ENCODE results near the gene ITGA2.
"Not testable (repeated sequence)": the region's sequence is repeated elsewhere in the genome, so short reads cannot be mapped to it uniquely, and the experiment has no call there.

The ITGA2 gene

DNA sequence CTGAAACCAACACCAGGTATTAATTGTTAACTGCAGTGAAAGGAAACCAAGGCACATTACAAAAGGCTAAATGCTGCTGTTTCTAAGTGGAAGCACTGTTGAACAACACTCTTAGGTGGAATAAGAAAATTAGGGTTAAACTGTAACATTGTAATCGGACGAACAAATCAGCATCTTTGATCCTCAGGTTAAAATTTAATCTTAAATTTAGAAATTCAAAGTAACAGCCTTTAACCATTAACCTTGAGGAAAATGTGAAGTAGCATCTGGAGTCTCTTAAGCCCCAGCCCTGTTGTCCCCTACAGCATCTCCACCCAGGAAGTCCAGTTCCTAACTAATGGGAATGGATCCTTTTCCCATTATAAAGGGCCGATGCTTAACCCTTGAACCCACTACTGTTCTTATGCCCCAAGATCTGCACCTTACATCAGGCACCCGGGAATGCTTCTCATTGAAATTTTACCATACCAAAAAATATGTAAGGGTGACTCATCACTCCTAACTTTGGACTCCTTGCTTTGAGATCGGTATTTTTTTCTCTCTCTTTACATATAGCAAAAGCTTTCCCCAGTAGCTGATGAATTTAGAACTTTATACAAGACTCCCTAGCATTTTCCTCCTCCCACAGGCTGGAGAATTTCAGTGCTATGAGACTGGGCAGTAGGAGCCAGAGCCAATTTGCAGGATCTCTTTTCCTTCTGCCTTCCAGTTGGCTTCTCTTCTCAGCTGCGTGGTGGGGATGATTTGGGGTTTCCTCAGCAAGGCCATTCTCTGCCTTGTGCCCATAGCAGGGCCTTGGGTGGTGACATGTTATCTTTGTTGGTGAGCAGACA lies 32.0 kb upstream of the ITGA2 start:
- no peaks in the 10 kb centered on the region for H3K9me3 ChIP-seq (ENCODE audit: control insufficient read depth in 2 of 2, low read length in 2 of 2)
- H3K4me3 ChIP-seq (ENCODE audit: low read length in 2 of 2), result no peak overlapping the region
- peaks cover 22 to 34% of the 10 kb centered on the region in 2 donors for H3K36me3 ChIP-seq (ENCODE audit: control insufficient read depth in 2 of 2, insufficient read depth in 2 of 2, low read length in 2 of 2)
- no peaks in the 10 kb centered on the region for H3K27me3 ChIP-seq (ENCODE audit: control insufficient read depth in 1 of 2, insufficient read depth in 2 of 2, low read length in 2 of 2)
- no peak overlapping the region for H3K9ac ChIP-seq (ENCODE audit: low read length in 2 of 2)
- H3K27ac ChIP-seq (ENCODE audit: low read length), result no peak overlapping the region
- no peaks in the 10 kb centered on the region for H3K4me1 ChIP-seq (ENCODE audit: control insufficient read depth, insufficient read depth, low read length)

DNA sequence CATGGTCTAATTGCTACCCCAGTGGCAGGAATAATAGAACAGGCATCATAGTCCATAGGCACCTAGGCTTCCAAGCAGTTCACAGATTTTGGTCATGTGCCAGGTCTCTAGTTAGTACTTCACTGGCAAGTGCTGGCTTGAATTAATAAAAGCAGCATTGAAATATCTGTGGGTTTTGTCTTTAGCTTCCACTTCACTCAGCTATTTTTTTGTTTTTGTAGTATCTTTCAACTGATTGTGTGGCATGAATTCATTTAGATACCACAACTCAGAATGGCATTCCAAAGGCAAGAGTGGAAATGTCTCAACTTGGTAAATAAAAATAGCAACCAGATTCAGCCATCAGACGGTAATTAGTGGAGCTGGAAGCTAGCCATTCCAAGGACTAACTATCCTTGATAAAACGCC lies 27.9 kb upstream of the ITGA2 start:
- H3K9ac ChIP-seq (ENCODE audit: low read length in 2 of 2), result no peak overlapping the region
- no peaks in the 10 kb centered on the region for H3K9me3 ChIP-seq (ENCODE audit: control insufficient read depth in 2 of 2, low read length in 2 of 2)
- no peak overlapping the region for H3K27ac ChIP-seq (ENCODE audit: low read length)
- H3K27me3 ChIP-seq (ENCODE audit: control insufficient read depth in 1 of 2, insufficient read depth in 2 of 2, low read length in 2 of 2), result no peaks in the 10 kb centered on the region
- H3K4me3 ChIP-seq (ENCODE audit: low read length in 2 of 2), result no peak overlapping the region
- H3K4me1 ChIP-seq (ENCODE audit: control insufficient read depth, insufficient read depth, low read length), result no peaks in the 10 kb centered on the region
- peaks cover 4 to 5% of the 10 kb centered on the region in 2 donors for H3K36me3 ChIP-seq (ENCODE audit: control insufficient read depth in 2 of 2, insufficient read depth in 2 of 2, low read length in 2 of 2)

- no peaks in the 10 kb centered on the region for H3K9me3 ChIP-seq (ENCODE audit: control insufficient read depth in 2 of 2, low read length in 2 of 2)
- H3K4me1 ChIP-seq (ENCODE audit: control insufficient read depth, insufficient read depth, low read length), result no peaks in the 10 kb centered on the region
- H3K9ac ChIP-seq (ENCODE audit: low read length in 2 of 2), result no peak overlapping the region
- H3K27ac ChIP-seq (ENCODE audit: low read length), result no peak overlapping the region
- no peak overlapping the region for H3K4me3 ChIP-seq (ENCODE audit: low read length in 2 of 2)
- H3K27me3 ChIP-seq (ENCODE audit: control insufficient read depth in 1 of 2, insufficient read depth in 2 of 2, low read length in 2 of 2), result no peaks in the 10 kb centered on the region
- H3K36me3 ChIP-seq (ENCODE audit: control insufficient read depth in 2 of 2, insufficient read depth in 2 of 2, low read length in 2 of 2), result no peaks in the 10 kb centered on the region
These were observed 25.5 kb upstream of the ITGA2 start for GRCh38 chr5:52963636-52964035.

DNA sequence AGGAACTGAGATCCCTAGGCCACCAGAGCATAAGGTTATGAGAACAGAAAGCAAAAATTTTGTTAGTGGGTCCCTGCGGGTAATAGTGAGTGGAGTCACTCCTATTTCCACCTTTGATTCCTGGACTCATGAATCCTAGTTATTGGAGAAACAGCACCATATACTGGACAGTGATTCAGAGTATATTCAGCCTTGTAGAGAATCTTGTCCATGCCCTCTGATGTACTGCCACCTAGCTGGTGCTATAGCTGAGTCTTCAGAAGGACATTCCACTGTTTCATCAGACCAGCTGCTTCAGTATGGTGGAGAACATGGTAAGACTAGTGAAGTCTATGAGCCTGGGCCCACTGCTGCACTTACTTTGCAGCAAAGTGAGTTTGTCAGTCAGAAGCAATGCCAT lies 25.0 kb upstream of the ITGA2 start:
- Histone ChIP-seq H3K27ac (ENCODE audit: low read length) (no peak overlapping the region), H3K36me3 (ENCODE audit: control insufficient read depth in 2 of 2, insufficient read depth in 2 of 2, low read length in 2 of 2) (no peaks in the 10 kb centered on the region), H3K9me3 (ENCODE audit: control insufficient read depth in 2 of 2, low read length in 2 of 2) (no peaks in the 10 kb centered on the region), H3K4me1 (ENCODE audit: control insufficient read depth, insufficient read depth, low read length) (no peaks in the 10 kb centered on the region), H3K4me3 (ENCODE audit: low read length in 2 of 2) (no peak overlapping the region), H3K27me3 (ENCODE audit: control insufficient read depth in 1 of 2, insufficient read depth in 2 of 2, low read length in 2 of 2) (no peaks in the 10 kb centered on the region), H3K9ac (ENCODE audit: low read length in 2 of 2) (no peak overlapping the region)

- H3K9me3 ChIP-seq (ENCODE audit: control insufficient read depth in 2 of 2, low read length in 2 of 2); H3K36me3 ChIP-seq (ENCODE audit: control insufficient read depth in 2 of 2, insufficient read depth in 2 of 2, low read length in 2 of 2); H3K27me3 ChIP-seq (ENCODE audit: control insufficient read depth in 1 of 2, insufficient read depth in 2 of 2, low read length in 2 of 2); H3K4me3 ChIP-seq (ENCODE audit: low read length in 2 of 2); H3K27ac ChIP-seq (ENCODE audit: low read length); H3K4me1 ChIP-seq (ENCODE audit: control insufficient read depth, insufficient read depth, low read length); H3K9ac ChIP-seq (ENCODE audit: low read length in 2 of 2): not testable (repeated sequence)
These were observed 13.0 kb upstream of the ITGA2 start for GRCh38 chr5:52976157-52976556.

- no peaks in the 10 kb centered on the region for H3K27me3 ChIP-seq (ENCODE audit: control insufficient read depth in 1 of 2, insufficient read depth in 2 of 2, low read length in 2 of 2)
- no peak overlapping the region for H3K9ac ChIP-seq (ENCODE audit: low read length in 2 of 2)
- H3K36me3 ChIP-seq (ENCODE audit: control insufficient read depth in 2 of 2, insufficient read depth in 2 of 2, low read length in 2 of 2), result no peaks in the 10 kb centered on the region
- H3K27ac ChIP-seq (ENCODE audit: low read length), result no peak overlapping the region
- H3K9me3 ChIP-seq (ENCODE audit: control insufficient read depth in 2 of 2, low read length in 2 of 2), result peaks cover 0 to 3% of the 10 kb centered on the region in 2 donors
- no peak overlapping the region for H3K4me3 ChIP-seq (ENCODE audit: low read length in 2 of 2)
- H3K4me1 ChIP-seq (ENCODE audit: control insufficient read depth, insufficient read depth, low read length), result no peaks in the 10 kb centered on the region
These were observed 11.8 kb upstream of the ITGA2 start for GRCh38 chr5:52977264-52977897.

- H3K27me3 ChIP-seq (ENCODE audit: control insufficient read depth in 1 of 2, insufficient read depth in 2 of 2, low read length in 2 of 2), result no peaks in the 10 kb centered on the region
- H3K4me1 ChIP-seq (ENCODE audit: control insufficient read depth, insufficient read depth, low read length), result no peaks in the 10 kb centered on the region
- H3K27ac ChIP-seq (ENCODE audit: low read length), result no peak overlapping the region
- H3K36me3 ChIP-seq (ENCODE audit: control insufficient read depth in 2 of 2, insufficient read depth in 2 of 2, low read length in 2 of 2), result no peaks in the 10 kb centered on the region
- H3K9ac ChIP-seq (ENCODE audit: low read length in 2 of 2), result no peak overlapping the region
- H3K9me3 ChIP-seq (ENCODE audit: control insufficient read depth in 2 of 2, low read length in 2 of 2), result peaks cover 0 to under 1% of the 10 kb centered on the region in 2 donors
- H3K4me3 ChIP-seq (ENCODE audit: low read length in 2 of 2), result no peak overlapping the region
These were observed 7.6 kb upstream of the ITGA2 start for GRCh38 chr5:52981507-52981906.

DNA sequence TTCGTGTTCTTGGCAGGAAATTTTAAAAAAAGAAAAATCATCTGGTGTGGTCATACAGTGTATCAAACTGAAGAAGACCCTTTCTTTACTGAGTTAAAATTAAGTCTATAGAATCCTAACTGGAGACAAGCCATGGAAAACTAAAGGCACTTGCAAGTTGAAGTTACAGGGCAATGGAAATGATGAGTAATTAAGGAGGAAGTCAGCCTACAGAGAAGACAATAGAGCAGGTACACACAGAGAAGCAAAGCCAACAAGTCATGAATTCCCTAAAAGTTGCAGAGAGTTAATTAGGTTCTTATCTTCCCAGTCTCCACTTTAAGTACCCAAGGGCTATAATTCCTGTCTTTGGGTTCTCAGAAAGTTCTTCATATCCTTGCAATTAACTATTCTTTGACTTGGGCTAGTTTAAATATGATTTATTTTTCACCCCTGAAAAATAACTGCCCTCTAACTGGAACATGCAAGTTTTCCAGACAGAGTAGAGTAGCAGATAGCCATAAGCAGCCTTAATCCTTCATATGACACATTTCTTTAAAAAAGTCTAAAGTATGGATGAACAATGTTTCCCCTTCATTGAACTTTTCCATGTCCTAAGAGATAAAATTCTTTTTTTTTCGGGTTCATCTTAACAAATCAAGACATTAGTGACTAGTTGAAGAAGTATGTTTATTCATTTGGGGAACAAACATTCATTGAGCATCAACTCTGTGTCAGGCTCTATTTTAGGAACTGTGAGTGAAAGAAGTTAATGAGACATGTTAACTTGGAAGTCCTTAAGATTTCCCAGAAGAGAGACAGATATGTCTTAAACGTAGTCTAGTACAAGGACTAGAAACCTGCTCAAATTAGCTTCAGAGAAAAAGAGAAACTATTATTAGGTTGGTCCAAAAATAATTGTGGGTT lies 5.2 kb upstream of the ITGA2 start:
- Histone ChIP-seq H3K4me3 (ENCODE audit: low read length in 2 of 2) (no peak overlapping the region), H3K27ac (ENCODE audit: low read length) (no peak overlapping the region), H3K36me3 (ENCODE audit: control insufficient read depth in 2 of 2, insufficient read depth in 2 of 2, low read length in 2 of 2) (no peaks in the 10 kb centered on the region), H3K9me3 (ENCODE audit: control insufficient read depth in 2 of 2, low read length in 2 of 2) (no peaks in the 10 kb centered on the region), H3K4me1 (ENCODE audit: control insufficient read depth, insufficient read depth, low read length) (peaks cover 4% of the 10 kb centered on the region), H3K27me3 (ENCODE audit: control insufficient read depth in 1 of 2, insufficient read depth in 2 of 2, low read length in 2 of 2) (no peaks in the 10 kb centered on the region), H3K9ac (ENCODE audit: low read length in 2 of 2) (no peak overlapping the region)

- Histone ChIP-seq H3K9ac (ENCODE audit: low read length in 2 of 2) (no peak overlapping the region), H3K27ac (ENCODE audit: low read length) (no peak overlapping the region), H3K27me3 (ENCODE audit: control insufficient read depth in 1 of 2, insufficient read depth in 2 of 2, low read length in 2 of 2) (no peaks in the 10 kb centered on the region), H3K4me3 (ENCODE audit: low read length in 2 of 2) (no peak overlapping the region), H3K36me3 (ENCODE audit: control insufficient read depth in 2 of 2, insufficient read depth in 2 of 2, low read length in 2 of 2) (no peaks in the 10 kb centered on the region), H3K9me3 (ENCODE audit: control insufficient read depth in 2 of 2, low read length in 2 of 2) (no peaks in the 10 kb centered on the region), H3K4me1 (ENCODE audit: control insufficient read depth, insufficient read depth, low read length) (peaks cover 11% of the 10 kb centered on the region)
These were observed 3.8 kb upstream of the ITGA2 start for GRCh38 chr5:52985306-52985705.

GRCh38 chr5:52987711-52988331 lies 1.3 kb upstream of the ITGA2 start:
- H3K9ac ChIP-seq (ENCODE audit: low read length in 2 of 2), result no peak overlapping the region
- H3K9me3 ChIP-seq (ENCODE audit: control insufficient read depth in 2 of 2, low read length in 2 of 2), result no peaks in the 10 kb centered on the region
- H3K4me1 ChIP-seq (ENCODE audit: control insufficient read depth, insufficient read depth, low read length), result peaks cover 11% of the 10 kb centered on the region
- no peak overlapping the region for H3K27ac ChIP-seq (ENCODE audit: low read length)
- no peaks in the 10 kb centered on the region for H3K27me3 ChIP-seq (ENCODE audit: control insufficient read depth in 1 of 2, insufficient read depth in 2 of 2, low read length in 2 of 2)
- H3K36me3 ChIP-seq (ENCODE audit: control insufficient read depth in 2 of 2, insufficient read depth in 2 of 2, low read length in 2 of 2), result no peaks in the 10 kb centered on the region
- no peak overlapping the region for H3K4me3 ChIP-seq (ENCODE audit: low read length in 2 of 2)

Measured in stomach smooth muscle (tissue), 2 donors.